Prostate gland (tissue), 2 donors: ENCODE results near the gene ING1. TPM values are rescaled to one million over a fixed set of nuclear protein-coding genes. Genes with fewer than 3 reads are reported as not detected.

Experiments used
- DNase-seq: peaks from one replicate; pipeline ENCODE4 v3.0.0-alpha.2; 2019; ENCODE audit warnings: low spot score
- H3K27ac ChIP-seq, 2 donors: fragments of 200-600 bp; sonication (generic); 2 replicates each; pipeline ENCODE4 v1.5.1; 2017 to 2019
- H3K27me3 ChIP-seq: fragments of 200-600 bp; sonication (generic); replicated peaks from 2 replicates; pipeline ENCODE4 v1.5.1; 2019; ENCODE audit not compliant: insufficient read depth
- H3K36me3 ChIP-seq, 2 donors: fragments of 200-600 bp; sonication (generic); 1 replicate in 1 of 2; 2 replicates in 1 of 2; pipeline versions ENCODE4 v1.5.1 to v1.8.1; 2017 to 2019
- H3K4me1 ChIP-seq: fragments of 200-600 bp; sonication (generic); replicated peaks from 2 replicates; pipeline ENCODE4 v1.5.1; 2019
- H3K4me3 ChIP-seq, 2 donors: fragments of 200-600 bp; sonication (generic); 2 replicates each; pipeline ENCODE4 v1.5.1; 2017 to 2019
- H3K9me3 ChIP-seq: fragments of 200-600 bp; sonication (generic); 2 replicates; pipeline ENCODE4 v1.5.1; 2017
- POLR2A ChIP-seq: fragments of 450-650 bp; IDR thresholded peaks from one replicate; pipeline ENCODE4 v1.6.1; 2016; ENCODE audit warnings: antibody characterized with exemption, mild to moderate bottlenecking
- POLR2AphosphoS5 ChIP-seq: sonication (generic); formaldehyde crosslinking; IDR thresholded peaks from one replicate; pipeline ENCODE4 v1.6.1; 2017; ENCODE audit warnings: antibody characterized with exemption
- WGBS: methylation state at CpG from one replicate; pipeline ENCODE4 v1.1.5; 2018; 5-methylcytosine and 5-hydroxymethylcytosine counted together
- intact Hi-C: fragments of 100-400 bp; cut with DNase I; formaldehyde crosslinking; loops from one replicate; pipeline ENCODE4 v1.14.2; 2022
- total RNA-seq, 2 donors: library from RNA; depleted of rRNA; stranded (reverse); fragments of >200 nt; gene quantifications; one replicate each; pipeline ENCODE4 v1.1.0, GENCODE V29; 2016
- TF ChIP-seq, protein P1 (sequence below), 4 experiments: fragments of 200-600 bp in 2 of 4; fragments of 450-650 bp in 2 of 4; sonication (generic) in 2 of 4; IDR thresholded peaks; 1 replicate in 3 of 4; 2 replicates in 1 of 4; pipeline ENCODE4 v1.5.1; 2016 to 2019; ENCODE audit warnings: antibody characterized with exemption in 4 of 4, mild to moderate bottlenecking in 2 of 4, moderate library complexity in 2 of 4

Gene ING1
- total RNA-seq, 2 donors from 2014 or later, result 19.1 to 38.3 TPM

DNA sequence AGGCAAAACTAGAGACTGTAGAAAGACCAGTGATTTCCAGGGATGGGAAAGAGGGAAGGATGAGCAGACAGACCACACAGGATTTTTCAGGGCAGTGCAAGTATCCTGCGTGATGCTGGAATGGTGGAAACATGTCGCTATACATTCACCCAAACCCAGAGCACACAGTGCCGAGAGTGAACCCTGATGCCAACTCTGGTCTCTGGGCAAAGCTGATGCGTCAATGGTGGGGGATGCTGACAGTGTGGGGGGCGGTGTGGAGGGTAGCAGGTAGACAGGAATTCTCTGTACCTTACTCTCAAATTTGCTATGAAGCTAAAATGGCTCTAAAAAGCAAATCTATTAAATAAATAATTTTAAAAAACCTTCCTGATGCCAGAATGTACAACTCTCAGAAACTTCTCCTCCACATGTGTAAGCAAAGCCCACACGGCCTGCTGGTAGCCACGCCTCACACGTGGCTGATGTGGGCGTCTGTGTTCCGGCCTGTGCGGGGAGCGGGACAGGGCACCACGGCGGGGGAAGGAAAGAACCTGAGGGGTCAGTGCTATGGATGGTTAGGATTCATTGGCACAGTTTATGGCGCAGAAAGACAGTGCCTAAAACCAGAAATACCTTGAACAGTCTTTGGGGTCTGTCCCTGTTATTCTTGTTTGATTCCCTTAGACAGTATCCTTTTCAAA lies 31.5 kb upstream of the ING1 start:
- peaks cover 0 to 9% of the 10 kb centered on the region in 2 donors for H3K36me3 ChIP-seq

GRCh38 chr13:110682746-110683145 lies 30.8 kb upstream of the ING1 start:
- intact Hi-C loops, result no loop called here
- Histone ChIP-seq H3K27me3 (no peaks in the 10 kb centered on the region), H3K27ac (no peak overlapping the region), H3K9me3 (no peaks in the 10 kb centered on the region), H3K4me3 (no peak overlapping the region), H3K36me3 (peaks cover 0 to 9% of the 10 kb centered on the region in 2 donors), H3K4me1 (no peaks in the 10 kb centered on the region)
- TF ChIP-seq, protein P1, sequence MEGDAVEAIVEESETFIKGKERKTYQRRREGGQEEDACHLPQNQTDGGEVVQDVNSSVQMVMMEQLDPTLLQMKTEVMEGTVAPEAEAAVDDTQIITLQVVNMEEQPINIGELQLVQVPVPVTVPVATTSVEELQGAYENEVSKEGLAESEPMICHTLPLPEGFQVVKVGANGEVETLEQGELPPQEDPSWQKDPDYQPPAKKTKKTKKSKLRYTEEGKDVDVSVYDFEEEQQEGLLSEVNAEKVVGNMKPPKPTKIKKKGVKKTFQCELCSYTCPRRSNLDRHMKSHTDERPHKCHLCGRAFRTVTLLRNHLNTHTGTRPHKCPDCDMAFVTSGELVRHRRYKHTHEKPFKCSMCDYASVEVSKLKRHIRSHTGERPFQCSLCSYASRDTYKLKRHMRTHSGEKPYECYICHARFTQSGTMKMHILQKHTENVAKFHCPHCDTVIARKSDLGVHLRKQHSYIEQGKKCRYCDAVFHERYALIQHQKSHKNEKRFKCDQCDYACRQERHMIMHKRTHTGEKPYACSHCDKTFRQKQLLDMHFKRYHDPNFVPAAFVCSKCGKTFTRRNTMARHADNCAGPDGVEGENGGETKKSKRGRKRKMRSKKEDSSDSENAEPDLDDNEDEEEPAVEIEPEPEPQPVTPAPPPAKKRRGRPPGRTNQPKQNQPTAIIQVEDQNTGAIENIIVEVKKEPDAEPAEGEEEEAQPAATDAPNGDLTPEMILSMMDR (IDR thresholded peaks at IDR 0.05), result no peak
- DNase-seq, result no peak
- 88% methylated on average over 12 of the region's 12 CpGs for WGBS

More for the DNA sequence above, 31.5 kb upstream of the ING1 start:
- no peak for DNase-seq
- TF ChIP-seq, protein P1 (IDR thresholded peaks at IDR 0.05), result no peak
- no peak for TF ChIP-seq POLR2AphosphoS5
- TF ChIP-seq POLR2A, result no peak
- 87% methylated on average over 15 of the region's 15 CpGs for WGBS
- H3K27me3 ChIP-seq, result no peaks in the 10 kb centered on the region
- H3K9me3 ChIP-seq, result no peaks in the 10 kb centered on the region
- intact Hi-C loops, result no loop called here
- no peak overlapping the region for H3K4me3 ChIP-seq
- H3K27ac ChIP-seq, result no peak overlapping the region
- H3K4me1 ChIP-seq, result no peaks in the 10 kb centered on the region

DNA sequence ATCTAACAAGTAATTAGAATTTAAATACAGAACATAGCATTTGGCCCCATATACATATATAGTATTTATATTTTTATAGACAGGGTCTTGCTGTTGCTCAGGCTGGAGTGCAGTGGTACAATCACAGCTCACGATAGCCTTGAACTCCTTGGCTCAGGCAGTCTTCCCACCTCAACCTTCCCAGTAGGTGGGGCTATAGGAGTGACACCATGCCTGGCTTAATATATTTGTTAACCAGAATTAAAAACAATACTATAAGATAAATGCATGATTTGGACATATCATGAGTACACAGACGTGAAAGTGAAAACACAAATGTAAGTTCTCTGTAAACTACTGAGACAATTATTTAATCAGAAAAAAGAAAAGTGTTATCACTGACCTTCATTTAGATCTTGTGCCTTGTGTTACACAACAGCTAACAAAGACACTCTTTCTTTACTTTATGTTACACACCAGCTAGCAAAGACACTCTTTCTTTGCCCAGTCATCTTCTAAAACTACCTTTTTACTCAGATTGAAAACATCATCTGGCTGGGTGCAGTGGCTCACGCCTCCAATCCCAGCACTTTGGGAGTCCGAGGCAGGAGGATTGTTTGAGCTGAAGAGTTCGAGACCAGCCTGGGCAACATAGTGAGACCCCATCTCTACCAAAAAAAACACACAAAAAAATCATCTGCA lies 30.2 kb upstream of the ING1 start:
- H3K9me3 ChIP-seq, result no peaks in the 10 kb centered on the region
- intact Hi-C loops, result no loop called here
- H3K4me3 ChIP-seq, result no peak overlapping the region
- 85% methylated on average over 5 of the region's 5 CpGs for WGBS
- no peak for DNase-seq
- no peaks in the 10 kb centered on the region for H3K27me3 ChIP-seq
- peaks cover 0 to 8% of the 10 kb centered on the region in 2 donors for H3K36me3 ChIP-seq
- H3K4me1 ChIP-seq, result no peaks in the 10 kb centered on the region
- TF ChIP-seq POLR2A, result no peak
- TF ChIP-seq, protein P1 (IDR thresholded peaks at IDR 0.05), result peak in 3 of 4 experiments; percentile 19 to 48 (median 23)
- peak overlapping the region in 1 of 2 donors; percentile 30 for H3K27ac ChIP-seq

DNA sequence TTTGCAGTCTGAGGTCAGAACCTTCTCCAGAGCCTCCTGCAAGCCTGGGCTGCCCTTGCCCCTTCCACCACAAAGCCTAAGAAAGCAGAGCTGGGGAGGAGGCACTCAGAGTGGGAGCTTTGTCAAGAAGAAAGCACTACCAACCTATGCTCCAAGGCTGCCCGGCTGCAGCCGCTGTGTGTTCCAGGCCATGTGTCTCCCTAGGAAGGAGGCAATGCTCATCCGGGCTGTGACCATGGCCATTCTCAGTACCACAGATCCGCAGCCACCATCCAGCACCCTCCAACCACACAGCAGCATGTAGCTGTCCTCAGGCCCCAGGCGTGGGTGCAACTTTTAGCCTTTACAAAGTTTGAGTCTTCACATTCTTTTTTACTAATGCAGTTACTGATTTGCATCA lies 29.6 kb upstream of the ING1 start:
- no peak for DNase-seq

More for the DNA sequence above, 29.6 kb upstream of the ING1 start:
- H3K27ac ChIP-seq, result peak overlapping the region; percentile 30 to 46
- H3K4me1 ChIP-seq, result no peaks in the 10 kb centered on the region
- no peak for TF ChIP-seq POLR2A
- TF ChIP-seq, protein P1 (IDR thresholded peaks at IDR 0.05), result no peak
- no peak for TF ChIP-seq POLR2AphosphoS5
- H3K36me3 ChIP-seq, result peaks cover 0 to 2% of the 10 kb centered on the region in 2 donors
- H3K27me3 ChIP-seq, result no peaks in the 10 kb centered on the region
- H3K9me3 ChIP-seq, result no peaks in the 10 kb centered on the region
- 95% methylated on average over 5 of the region's 5 CpGs for WGBS
- intact Hi-C loops, result no loop called here
- no peak overlapping the region for H3K4me3 ChIP-seq
